GM12878 (cell line): ENCODE results near the gene CAMKMT. TPM values are rescaled to one million over a fixed set of nuclear protein-coding genes. Genes with fewer than 3 reads are reported as not detected.

ENCODE experiments used
- ATAC-seq: fragments of 200-7000 bp; cut with Tn5 transposase; 3 replicates; pipeline ENCODE4 v1.9.1; 2020; ENCODE audit warnings: mild to moderate bottlenecking, moderate library complexity
- BruUV-seq: library from RNA; stranded (reverse); fragments of 400-500 nt; replicated peaks from 2 replicates; lab custom pipeline; 2021; lab: Mats Ljungman, UMichigan
- CTCF ChIA-PET: fragments of 300-600 bp; sonication (Branson Sonifier 250); formaldehyde crosslinking; extraction: SDS; loops from one replicate; lab custom pipeline; 2021; ENCODE audit warnings: inconsistent platforms; lab: Yijun Ruan, JAX
- POLR2A ChIA-PET: fragments of 350-600 bp; formaldehyde crosslinking; extraction: SDS; loops from one replicate; lab custom pipeline; 2021; ENCODE audit warnings: inconsistent platforms; lab: Charles Lee
- RAD21 ChIA-PET: fragments of 300-600 bp; sonication (Branson Sonifier 250); formaldehyde crosslinking; loops from one replicate; lab custom pipeline; 2023; ENCODE audit warnings: antibody characterized with exemption; ENCODE audit not compliant: unreplicated experiment; lab: Charles Lee
- SMC1A ChIA-PET: fragments of 300-600 bp; sonication (Branson Sonifier 250); formaldehyde crosslinking; loops from one replicate; lab custom pipeline; 2023; ENCODE audit not compliant: unreplicated experiment, uncharacterized antibody; lab: Charles Lee
- DNase-seq: peaks from one replicate; pipeline ENCODE4 v3.0.0-alpha.2; 2011; ENCODE audit warnings: low read depth, low spot score
- FAIRE-seq: peaks from 3 replicates; lab custom pipeline; 2011; peaks lifted over from hg19 to GRCh38; lab: Jason Lieb, UNC
- H2AFZ ChIP-seq: 2 replicates; pipeline ENCODE4 v1.6.0; 2011; ENCODE audit warnings: low read depth, low read length, control low read depth; ENCODE audit not compliant: control insufficient read depth
- H3K27ac ChIP-seq: 2 replicates; pipeline ENCODE4 v1.5.1; 2011; ENCODE audit warnings: control low read depth; ENCODE audit not compliant: control insufficient read depth, insufficient read depth
- H3K27me3 ChIP-seq, 2 experiments: replicated peaks in 1 of 2; 2 replicates each; pipeline versions ENCODE4 v1.6.0 to v1.6.1; 2011; ENCODE audit warnings: low read length in 1 of 2; ENCODE audit not compliant: control insufficient read depth in 2 of 2, insufficient read depth in 2 of 2
- H3K36me3 ChIP-seq, 2 experiments: 2 replicates each; pipeline ENCODE4 v1.5.1; 2011; ENCODE audit warnings: low read length in 1 of 2; ENCODE audit not compliant: control insufficient read depth in 2 of 2, insufficient read depth in 2 of 2
- H3K4me1 ChIP-seq: 2 replicates; pipeline ENCODE4 v1.6.1; 2011; ENCODE audit warnings: mild to moderate bottlenecking, low read length, moderate library complexity, mixed read lengths; ENCODE audit not compliant: control insufficient read depth, insufficient read depth
- H3K4me2 ChIP-seq: 2 replicates; pipeline ENCODE4 v1.6.0; 2011; ENCODE audit warnings: control low read depth; ENCODE audit not compliant: control insufficient read depth, insufficient read depth
- H3K4me3 ChIP-seq: fragments of 200-600 bp; sonication (generic); 2 replicates; pipeline ENCODE4 v1.5.1; 2016
- H3K79me2 ChIP-seq: 2 replicates; pipeline ENCODE4 v1.6.0; 2011; ENCODE audit warnings: low read length; ENCODE audit not compliant: control insufficient read depth, insufficient read depth
- H3K9ac ChIP-seq: 2 replicates; pipeline ENCODE4 v1.8.0; 2011; ENCODE audit warnings: low read length, control low read depth, mixed read lengths; ENCODE audit not compliant: control insufficient read depth, insufficient read depth
- H3K9me3 ChIP-seq: replicated peaks from 3 replicates; pipeline ENCODE4 v1.5.1; 2011; ENCODE audit warnings: mild to moderate bottlenecking, low read length; ENCODE audit not compliant: control insufficient read depth, insufficient read depth
- H4K20me1 ChIP-seq: 2 replicates; pipeline ENCODE4 v1.6.0; 2011; ENCODE audit not compliant: control insufficient read depth, insufficient read depth
- BMI1 ChIP-seq: fragments of 450-650 bp; IDR thresholded peaks from 2 replicates; pipeline ENCODE4 v1.6.1; 2016; ENCODE audit warnings: mild to moderate bottlenecking, moderate library complexity, borderline replicate concordance
- E2F4 ChIP-seq: IDR thresholded peaks from 2 replicates; pipeline ENCODE4 v1.6.1; 2012; ENCODE audit warnings: low read depth, low read length, improper control_type of control experiment
- EZH2 ChIP-seq: IDR thresholded peaks from 2 replicates; pipeline ENCODE4 v1.6.1; 2012; ENCODE audit warnings: low read depth, mild to moderate bottlenecking, control low read depth, inconsistent platforms, low read length, borderline replicate concordance; ENCODE audit not compliant: control insufficient read depth
- FOS ChIP-seq: IDR thresholded peaks from 3 replicates; pipeline ENCODE4 v1.6.1; 2011; ENCODE audit warnings: borderline replicate concordance; ENCODE audit not compliant: insufficient read length; ENCODE audit errors: extremely low read depth
- NFYB ChIP-seq: IDR thresholded peaks from 2 replicates; pipeline ENCODE4 v1.6.1; 2011; ENCODE audit warnings: low read depth, mild to moderate bottlenecking, low read length, improper control_type of control experiment, moderate library complexity; ENCODE audit not compliant: insufficient read depth
- PBX3 ChIP-seq: IDR thresholded peaks from 2 replicates; pipeline ENCODE4 v1.6.1; 2011; ENCODE audit warnings: mild to moderate bottlenecking, low read depth, low read length, moderate library complexity; ENCODE audit not compliant: insufficient replicate concordance
- POLR2A ChIP-seq: IDR thresholded peaks from 2 replicates; pipeline ENCODE4 v1.6.1; 2011; ENCODE audit warnings: low read depth, mild to moderate bottlenecking, low read length
- SKIL ChIP-seq: fragments of 450-650 bp; IDR thresholded peaks from 2 replicates; pipeline ENCODE4 v1.6.1; 2017; ENCODE audit warnings: mild to moderate bottlenecking, low read depth, inconsistent platforms; ENCODE audit not compliant: poor library complexity, severe bottlenecking
- SMAD1 ChIP-seq: fragments of 450-650 bp; IDR thresholded peaks from 2 replicates; pipeline ENCODE4 v1.6.1; 2018; ENCODE audit warnings: mild to moderate bottlenecking, low read depth; ENCODE audit not compliant: partially characterized antibody
- SREBF1 ChIP-seq: IDR thresholded peaks from 2 replicates; pipeline ENCODE4 v1.6.1; 2012; ENCODE audit warnings: mild to moderate bottlenecking, low read length
- SRF ChIP-seq, 2 experiments: IDR thresholded peaks; 2 replicates each; pipeline ENCODE4 v1.6.1; 2011; ENCODE audit warnings: low read depth in 2 of 2, low read length in 2 of 2, mild to moderate bottlenecking in 1 of 2, moderate library complexity in 1 of 2
- STAT3 ChIP-seq: IDR thresholded peaks from 2 replicates; pipeline ENCODE4 v1.6.1; 2011; ENCODE audit warnings: low read depth, low read length, improper control_type of control experiment
- SUPT20H ChIP-seq: IDR thresholded peaks from 2 replicates; pipeline ENCODE4 v1.6.1; 2011; ENCODE audit warnings: low read depth, mild to moderate bottlenecking, low read length, moderate library complexity, borderline replicate concordance; ENCODE audit not compliant: control insufficient read depth
- ZBTB33 ChIP-seq: fragments of 450-650 bp; IDR thresholded peaks from 2 replicates; pipeline ENCODE4 v1.6.1; 2017; ENCODE audit warnings: mild to moderate bottlenecking
- ZSCAN29 ChIP-seq: fragments of 450-650 bp; IDR thresholded peaks from 2 replicates; pipeline ENCODE4 v1.6.1; 2017; ENCODE audit warnings: mild to moderate bottlenecking, moderate library complexity
- WGBS: methylation state at CpG from one replicate; pipeline ENCODE4 v1.1.6; 2016; ENCODE audit warnings: low lambda C conversion rate; ENCODE audit not compliant: insufficient replicate concordance, insufficient coverage; ENCODE audit errors: missing lambda C conversion rate; 5-methylcytosine and 5-hydroxymethylcytosine counted together
- in situ Hi-C: fragments of 300-500 bp; cut with MboI; formaldehyde crosslinking; loops from 9 replicates; pipeline ENCODE4 v1.14.3; 2018; ENCODE audit warnings: mixed read lengths
- intact Hi-C: fragments of 100-400 bp; cut with micrococcal nuclease; formaldehyde crosslinking; loops from one replicate; pipeline ENCODE4 v1.14.2; 2022; ENCODE audit not compliant: unreplicated experiment
- polyA plus RNA-seq, 11 experiments: library from polyadenylated mRNA; depleted of rRNA in 4 of 11; unstranded in 6 of 11; stranded (reverse) in 5 of 11; fragments of >200 nt; fragmentation: Nextera tagmentation in 4 of 11; fragmentation: Illumina TruSeq in 1 of 11; extraction: Ambion mirVana in 4 of 11; extraction: Trizol in 1 of 11; gene quantifications; 1 replicate in 1 of 11; 2 replicates in 10 of 11; pipeline versions ENCODE4 v1.2.1 to v1.2.3, GENCODE V29; 2011 to 2016; ENCODE audit warnings: inconsistent platforms in 2 of 11, missing spikeins in 2 of 11, low read depth in 1 of 11
- total RNA-seq, 4 experiments: library from RNA; depleted of rRNA in 3 of 4; stranded (reverse); fragments of >200 nt in 3 of 4; fragmentation: Illumina TruSeq in 1 of 4; extraction: Trizol in 1 of 4; gene quantifications; 2 replicates each; pipeline versions ENCODE4 v1.2.1 to v1.2.3, GENCODE V29; 2013 to 2021

Gene CAMKMT
- total and polyA plus RNA-seq, 10 of the 15 experiments (the other 5 are each of a cell fraction or from before 2014, with no cell fraction given), result 2.7 to 16.0 (median 11.8) TPM

GRCh38 chr2:44443517-44443916 lies 81.8 kb downstream of the CAMKMT start:
- Histone ChIP-seq H2AFZ (no peak overlapping the region), H3K36me3 (no peaks in the 10 kb centered on the region), H3K4me3 (no peak overlapping the region), H3K4me2 (no peak overlapping the region), H4K20me1 (no peaks in the 10 kb centered on the region), H3K27me3 (no peaks in the 10 kb centered on the region), H3K27ac (no peak overlapping the region), H3K4me1 (no peaks in the 10 kb centered on the region), H3K79me2 (no peaks in the 10 kb centered on the region), H3K9me3 (no peaks in the 10 kb centered on the region), H3K9ac (no peak overlapping the region)
- no TSS peak for BruUV-seq
- FAIRE-seq, result no peak
- intact Hi-C loops (no loop called here), in situ Hi-C loops (no loop called here)
- ChIA-PET RAD21 (no interaction called here), POLR2A (no interaction called here), SMC1A (interaction anchor here (1.2 kb wide), 1 partner anchor 11 kb away, joined by 5 read pairs; no protein-coding TSS in a partner anchor), CTCF (interaction anchor here (0.6 to 1.8 kb wide), 3 partner anchors 9 to 219 kb away, joined by 4 to 8 read pairs (median 4); no protein-coding TSS in a partner anchor)
- WGBS, result 98% methylated on average over 2 of the region's 2 CpGs
- no peak for DNase-seq
- no peak for ATAC-seq
- TF ChIP-seq SREBF1 (no peak), ZBTB33 (no peak), SMAD1 (no peak), ZSCAN29 (no peak), FOS (no peak), BMI1 (no peak), NFYB (no peak), PBX3 (no peak), SUPT20H (no peak), POLR2A (no peak), SKIL (no peak), SRF (IDR thresholded peaks at IDR 0.05; ENCODE audit: low read depth in 2 of 2, low read length in 2 of 2) (no peak), E2F4 (no peak), EZH2 (no peak), STAT3 (no peak)
